ENCODE measurements around the gene IL17RA.

DNA sequence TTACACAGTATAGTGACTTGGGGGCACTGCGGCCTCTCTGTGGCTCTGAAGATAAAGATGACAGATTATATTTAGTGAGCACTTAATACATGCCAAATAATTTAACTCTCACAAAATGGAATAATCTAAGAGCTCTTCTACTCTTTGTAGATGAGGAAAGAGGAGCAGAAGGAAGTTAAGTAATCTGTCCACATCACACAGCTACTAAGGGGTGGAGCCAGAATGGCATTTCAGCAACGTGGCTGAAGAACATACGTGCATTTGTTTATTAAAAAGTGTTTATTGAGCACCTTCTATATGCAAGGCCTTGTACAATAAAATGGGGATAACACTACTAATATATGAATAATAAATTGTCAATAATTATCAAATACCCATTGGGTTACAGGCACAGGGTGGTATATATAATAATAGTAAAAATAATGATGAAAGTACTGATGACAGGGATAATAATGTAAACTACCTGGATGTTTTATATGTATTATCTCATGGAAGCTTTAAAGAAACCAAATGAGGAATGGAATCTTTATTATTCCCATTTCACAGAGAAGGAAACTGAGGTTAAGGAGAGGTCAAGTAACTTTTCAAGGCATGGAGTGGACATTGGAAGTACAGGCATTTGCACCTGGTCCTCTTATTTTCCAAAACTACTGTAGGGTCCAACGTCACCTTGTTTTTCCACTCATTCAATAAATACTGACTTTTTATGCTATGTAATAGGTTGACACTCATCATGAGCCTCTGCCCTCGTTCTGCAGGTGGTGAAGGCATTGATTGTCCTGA, 38.0 kb upstream of the IL17RA start:
- TF ChIP-seq, protein P1, sequence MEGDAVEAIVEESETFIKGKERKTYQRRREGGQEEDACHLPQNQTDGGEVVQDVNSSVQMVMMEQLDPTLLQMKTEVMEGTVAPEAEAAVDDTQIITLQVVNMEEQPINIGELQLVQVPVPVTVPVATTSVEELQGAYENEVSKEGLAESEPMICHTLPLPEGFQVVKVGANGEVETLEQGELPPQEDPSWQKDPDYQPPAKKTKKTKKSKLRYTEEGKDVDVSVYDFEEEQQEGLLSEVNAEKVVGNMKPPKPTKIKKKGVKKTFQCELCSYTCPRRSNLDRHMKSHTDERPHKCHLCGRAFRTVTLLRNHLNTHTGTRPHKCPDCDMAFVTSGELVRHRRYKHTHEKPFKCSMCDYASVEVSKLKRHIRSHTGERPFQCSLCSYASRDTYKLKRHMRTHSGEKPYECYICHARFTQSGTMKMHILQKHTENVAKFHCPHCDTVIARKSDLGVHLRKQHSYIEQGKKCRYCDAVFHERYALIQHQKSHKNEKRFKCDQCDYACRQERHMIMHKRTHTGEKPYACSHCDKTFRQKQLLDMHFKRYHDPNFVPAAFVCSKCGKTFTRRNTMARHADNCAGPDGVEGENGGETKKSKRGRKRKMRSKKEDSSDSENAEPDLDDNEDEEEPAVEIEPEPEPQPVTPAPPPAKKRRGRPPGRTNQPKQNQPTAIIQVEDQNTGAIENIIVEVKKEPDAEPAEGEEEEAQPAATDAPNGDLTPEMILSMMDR (IDR thresholded peaks at IDR 0.05) = no peak
- TF ChIP-seq EP300 (IDR thresholded peaks at IDR 0.05; ENCODE audit: low read depth) = no peak
- TF ChIP-seq POLR2AphosphoS5 (IDR thresholded peaks at IDR 0.05) = no peak
- TF ChIP-seq POLR2A (IDR thresholded peaks at IDR 0.05) = no peak
